GM23338 (cell line): Measurements from ENCODE around the gene ADGRG2. TPM values are rescaled to one million over a fixed set of nuclear protein-coding genes. Genes with fewer than 3 reads are reported as not detected.

Experiments
- CREB1 ChIP-seq: fragments of 250-450 bp; sonication (Bioruptor Pico); IDR thresholded peaks from 2 replicates; pipeline ENCODE4 v1.5.0; 2020; ENCODE audit warnings: low read depth, mild to moderate bottlenecking, moderate library complexity
- ETS1 ChIP-seq: IDR thresholded peaks from 2 replicates; pipeline ENCODE4 v1.6.1; 2016; ENCODE audit warnings: antibody characterized with exemption
- EZH2 ChIP-seq: fragments of 200-600 bp; sonication (generic); IDR thresholded peaks from one replicate; pipeline ENCODE4 v1.8.0; 2017; ENCODE audit warnings: antibody characterized with exemption, mild to moderate bottlenecking, low read depth; ENCODE audit not compliant: unreplicated experiment
- EZH2phosphoT487 ChIP-seq: fragments of 200-600 bp; sonication (generic); IDR thresholded peaks from one replicate; pipeline ENCODE4 v1.8.1; 2018; ENCODE audit warnings: antibody characterized with exemption; ENCODE audit not compliant: unreplicated experiment
- JUNB ChIP-seq: IDR thresholded peaks from one replicate; pipeline ENCODE4 v1.6.1; 2016; ENCODE audit warnings: antibody characterized with exemption; ENCODE audit not compliant: unreplicated experiment
- NANOG ChIP-seq: IDR thresholded peaks from 2 replicates; pipeline ENCODE4 v1.6.1; 2016; ENCODE audit warnings: antibody characterized with exemption, borderline replicate concordance
- POLR2AphosphoS5 ChIP-seq: IDR thresholded peaks from 2 replicates; pipeline ENCODE4 v1.6.1; 2016; ENCODE audit warnings: antibody characterized with exemption, low read depth
- REST ChIP-seq: IDR thresholded peaks from one replicate; pipeline ENCODE4 v1.6.1; 2018; ENCODE audit warnings: antibody characterized with exemption; ENCODE audit not compliant: unreplicated experiment
- ZNF114 ChIP-seq: fragments of 250-450 bp; sonication (Bioruptor Pico); IDR thresholded peaks from 2 replicates; pipeline ENCODE4 v1.5.0; 2020; ENCODE audit warnings: mild to moderate bottlenecking, moderate library complexity
- ZNF331 ChIP-seq: fragments of 250-450 bp; sonication (Bioruptor Pico); IDR thresholded peaks from 2 replicates; pipeline ENCODE4 v1.5.0; 2020; ENCODE audit warnings: low read depth, mild to moderate bottlenecking, moderate library complexity
- ZNF462 ChIP-seq: fragments of 250-450 bp; sonication (Bioruptor Pico); IDR thresholded peaks from 2 replicates; pipeline ENCODE4 v1.5.0; 2020; ENCODE audit warnings: mild to moderate bottlenecking, moderate library complexity
- polyA plus RNA-seq: library from polyadenylated mRNA; unstranded; fragments of >200 nt; fragmentation: Nextera tagmentation; extraction: Ambion mirVana; gene quantifications from 2 replicates; pipeline ENCODE4 v1.2.1, GENCODE V29; 2016
- total RNA-seq: library from RNA; depleted of rRNA; stranded (reverse); fragments of >200 nt; shearing (Covaris generic); gene quantifications from 2 replicates; pipeline ENCODE4 v1.2.3, GENCODE V29; 2014

Gene ADGRG2
- total and polyA plus RNA-seq, 2 experiments from 2014 or later, result 4.0 to 10.8 TPM

GRCh38 chrX:19075754-19076153 lies 46.5 kb downstream of the ADGRG2 start (continued):
- TF ChIP-seq ZNF462 (no peak), EZH2phosphoT487 (no peak), EZH2 (no peak), CREB1 (CRISPR knock-in tag) (no peak), ETS1 (no peak), NANOG (no peak), JUNB (no peak), POLR2AphosphoS5 (no peak), ZNF331 (CRISPR knock-in tag) (no peak), REST (no peak), ZNF114 (CRISPR knock-in tag) (no peak)
